GM18511 (cell line): ENCODE results near the gene SNX3.

Source experiments
- ATAC-seq: cut with Tn5 transposase; IDR thresholded peaks from one replicate; pipeline ENCODE4 v1.9.1; 2021; ENCODE audit warnings: mild to moderate bottlenecking, moderate library complexity; ENCODE audit not compliant: unreplicated experiment

SNX3 gene

DNA sequence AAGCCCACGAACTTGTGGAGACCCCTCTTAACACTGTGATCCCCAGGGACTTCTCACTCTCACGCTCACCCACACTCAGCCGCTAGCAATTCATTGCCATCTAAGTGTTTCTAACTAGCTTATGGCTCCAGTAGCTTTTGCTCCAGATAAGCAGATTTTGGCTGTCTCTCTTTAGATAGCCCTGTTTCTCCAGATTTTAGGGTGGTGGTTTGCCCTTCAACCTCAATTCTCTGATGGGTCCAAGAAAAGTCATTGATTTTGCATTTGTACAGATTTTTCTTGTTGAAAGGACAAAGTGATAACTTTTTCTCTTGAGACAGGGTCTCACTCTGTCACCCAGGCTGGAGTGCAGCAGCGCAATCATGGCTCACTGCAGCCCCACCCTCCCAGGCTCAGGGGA lies 53.8 kb downstream of the SNX3 start:
- no peak for ATAC-seq

DNA sequence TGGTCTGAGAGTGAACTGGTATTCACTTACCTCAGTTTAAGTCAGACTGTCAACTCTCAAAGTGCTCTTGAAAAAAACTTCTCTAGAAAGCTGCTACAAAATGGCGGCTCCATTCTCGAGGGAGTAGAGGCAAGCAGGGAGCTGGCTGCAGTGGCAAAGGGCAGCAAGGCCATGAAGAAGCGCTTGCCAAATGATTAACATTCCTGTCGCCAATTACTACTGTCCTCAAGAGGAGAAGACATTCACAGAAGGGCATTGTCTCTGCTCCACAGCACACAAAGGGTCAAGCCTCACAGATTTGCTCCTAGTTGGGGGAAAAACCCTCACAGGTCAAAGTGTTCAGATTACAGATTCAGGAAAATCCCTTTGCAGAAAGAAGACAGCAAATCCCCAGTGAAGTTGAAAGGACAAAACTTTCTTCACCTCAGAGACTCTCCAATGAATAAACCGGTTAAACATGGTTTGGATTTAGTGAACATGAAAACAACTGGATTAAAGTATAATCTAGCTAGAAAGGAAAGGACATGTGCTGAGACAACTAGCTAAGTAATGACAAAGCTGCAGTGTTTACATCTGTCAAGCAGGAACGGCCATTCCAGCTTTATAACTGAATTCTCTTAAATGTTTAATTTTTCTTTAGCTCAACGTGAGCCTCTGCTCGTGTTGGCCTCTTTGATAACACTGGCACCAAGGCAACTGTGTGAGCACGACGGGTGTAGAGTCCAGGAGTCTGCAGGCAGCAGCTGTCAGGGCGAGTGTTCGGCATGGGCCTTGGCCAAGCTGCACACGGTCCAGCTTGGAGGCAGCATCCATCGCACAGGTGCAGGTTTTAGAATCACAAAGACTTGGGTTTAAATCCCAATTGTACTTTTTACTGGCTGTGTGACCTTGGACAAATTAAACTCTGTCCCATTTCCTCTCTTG lies 57.4 kb downstream of the SNX3 start:
- ATAC-seq = no peak

DNA sequence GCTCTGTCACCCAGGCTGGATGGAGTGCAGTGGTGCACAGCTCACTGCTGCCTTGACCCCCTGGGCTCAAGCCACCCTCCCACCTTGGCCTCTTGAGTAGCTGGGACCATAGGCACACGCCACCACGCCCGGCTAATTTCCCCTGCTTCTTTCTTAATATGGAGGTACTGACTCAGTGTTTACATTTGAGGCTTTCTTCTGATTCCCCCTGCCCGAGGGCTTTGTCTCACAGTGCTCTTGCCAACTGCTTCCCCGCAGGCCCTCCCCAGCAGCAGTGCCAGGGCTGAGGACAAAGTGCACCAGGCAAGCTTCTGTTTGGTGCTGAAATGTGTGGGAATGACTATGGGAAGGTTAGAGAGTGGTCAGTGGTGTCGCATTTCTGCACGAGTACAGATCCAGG lies 60.2 kb downstream of the SNX3 start:
- no peak for ATAC-seq

DNA sequence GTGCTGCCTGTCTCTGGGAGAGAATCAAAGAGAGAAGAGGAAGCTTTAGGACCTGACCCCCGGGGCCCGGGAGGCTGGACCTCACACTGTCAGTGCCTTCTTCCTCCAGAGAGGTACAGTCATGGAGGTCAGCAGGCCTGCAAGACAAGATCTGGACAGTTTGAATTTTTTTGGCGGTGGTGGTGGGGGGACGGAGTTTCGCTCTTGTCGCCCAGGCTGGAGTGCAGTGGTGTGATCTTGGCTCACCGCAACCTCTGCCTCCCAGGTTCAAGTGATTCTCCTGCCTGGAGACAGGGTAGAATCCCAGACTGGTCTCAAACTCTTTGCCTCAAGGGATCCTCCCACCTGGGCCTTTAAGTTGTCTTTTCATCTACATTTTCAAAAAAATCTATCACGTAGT lies 60.7 kb downstream of the SNX3 start:
- ATAC-seq = no peak

DNA sequence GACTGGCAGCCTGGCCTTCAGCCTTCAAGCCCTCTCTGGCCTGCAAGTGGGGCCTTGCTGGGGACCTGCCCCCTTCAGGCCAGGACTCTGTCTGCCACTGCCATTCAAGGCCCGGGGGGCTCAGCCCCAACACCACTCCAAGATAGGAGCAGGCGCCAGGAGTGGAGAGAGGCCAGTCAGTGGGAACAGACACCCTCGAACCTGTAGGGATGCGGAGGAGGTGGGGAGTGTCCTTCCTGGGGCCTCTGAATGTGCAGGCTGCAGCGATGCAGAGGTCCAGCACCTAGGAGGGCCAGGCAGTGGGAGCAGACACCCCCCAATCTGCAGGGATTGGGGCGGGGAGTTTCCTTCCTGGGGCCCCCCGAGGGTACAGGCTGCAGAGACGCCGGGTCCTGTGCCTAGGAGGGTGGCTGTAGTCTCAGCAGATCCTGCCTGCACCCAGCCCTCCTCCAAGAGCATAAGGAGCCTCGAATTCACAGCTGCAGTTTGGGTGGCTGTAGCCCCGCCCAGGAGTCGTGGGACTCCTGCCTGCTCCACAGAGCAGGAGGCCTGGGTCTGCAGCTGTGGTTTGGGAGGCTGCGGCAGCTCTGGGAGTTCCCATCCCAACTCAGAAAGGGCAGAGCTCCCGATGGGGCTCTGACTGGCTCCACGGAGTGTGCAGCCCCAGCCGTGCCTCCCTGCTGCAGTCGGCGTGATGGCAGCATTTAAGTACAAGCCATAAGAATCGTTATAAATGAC lies 61.9 kb downstream of the SNX3 start:
- ATAC-seq = no peak

DNA sequence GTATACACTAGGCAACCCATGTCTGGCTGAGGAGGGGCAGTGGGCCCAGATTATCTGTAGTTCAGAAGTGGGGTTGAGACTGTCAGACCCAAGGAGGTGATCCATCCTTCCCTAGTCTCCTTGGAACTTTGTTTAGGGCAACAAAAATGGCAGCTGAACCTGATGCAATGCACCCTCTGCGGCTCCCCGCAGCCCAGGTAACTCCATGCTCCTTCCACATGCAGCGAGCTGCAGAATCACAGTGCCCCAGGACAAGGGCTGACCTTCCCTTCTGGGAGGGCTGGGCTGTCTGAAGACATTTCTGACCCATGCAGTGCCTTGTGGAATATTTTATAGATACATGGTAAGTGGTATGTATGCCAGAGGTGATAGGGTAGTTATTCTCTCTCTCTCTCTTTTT lies 65.6 kb downstream of the SNX3 start:
- ATAC-seq = no peak

DNA sequence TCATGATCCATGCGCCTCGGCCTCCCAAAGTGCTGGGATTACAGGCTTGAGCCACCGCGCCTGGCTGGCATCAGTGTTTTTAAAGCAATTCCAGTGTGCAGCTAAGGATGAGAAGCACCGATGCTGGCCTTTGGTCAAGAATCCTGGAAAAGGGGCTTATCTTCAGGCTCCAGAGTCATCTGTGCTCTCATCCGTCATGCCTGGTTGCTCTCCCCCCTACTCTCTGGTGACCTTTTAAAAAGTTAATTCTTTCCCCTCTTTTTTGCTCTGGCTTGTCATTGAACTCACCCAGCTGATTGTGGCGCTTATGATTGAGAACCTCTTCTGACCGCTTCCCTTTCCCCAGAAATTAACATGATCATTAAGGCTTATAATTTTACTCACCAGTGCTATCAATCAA lies 66.3 kb downstream of the SNX3 start:
- no peak for ATAC-seq

DNA sequence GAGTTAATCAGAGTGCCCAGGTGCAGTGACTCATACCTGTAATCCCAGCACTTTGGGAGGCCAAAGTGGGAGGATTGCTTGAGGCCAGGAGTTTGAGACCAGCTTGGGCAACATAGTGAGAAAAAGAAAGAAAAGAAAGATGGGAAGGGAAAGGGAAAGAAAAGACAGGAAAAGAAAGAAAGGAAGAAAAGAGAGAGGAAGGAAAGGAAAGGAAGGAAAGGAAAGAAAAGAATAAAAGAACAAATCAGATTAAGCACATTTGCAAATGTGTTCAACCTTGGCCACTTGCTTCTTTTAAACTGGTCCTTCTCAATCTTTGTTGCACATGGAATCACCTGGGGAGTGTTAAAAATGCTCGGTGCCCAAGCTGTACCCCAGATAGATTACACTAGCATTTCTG lies 67.0 kb downstream of the SNX3 start:
- ATAC-seq = no peak

DNA sequence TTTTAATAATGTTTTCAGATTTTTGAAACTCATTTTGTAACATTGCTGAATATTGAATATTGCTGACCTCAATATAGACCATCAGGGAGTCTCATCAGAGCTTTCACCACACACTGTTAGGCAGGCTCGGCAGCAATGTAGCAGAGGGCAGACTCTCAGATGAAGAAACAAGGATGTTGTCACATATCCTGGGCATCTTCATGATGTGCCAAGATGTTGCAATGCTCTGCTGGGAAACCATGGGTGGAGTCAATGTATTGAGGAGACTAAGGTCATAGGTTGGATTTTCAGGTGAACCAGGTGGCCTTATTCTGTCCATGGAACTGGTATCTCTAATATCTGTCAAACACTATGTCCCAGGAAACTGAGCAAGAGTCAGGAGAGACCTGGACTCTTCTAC lies 67.7 kb downstream of the SNX3 start:
- no peak for ATAC-seq

DNA sequence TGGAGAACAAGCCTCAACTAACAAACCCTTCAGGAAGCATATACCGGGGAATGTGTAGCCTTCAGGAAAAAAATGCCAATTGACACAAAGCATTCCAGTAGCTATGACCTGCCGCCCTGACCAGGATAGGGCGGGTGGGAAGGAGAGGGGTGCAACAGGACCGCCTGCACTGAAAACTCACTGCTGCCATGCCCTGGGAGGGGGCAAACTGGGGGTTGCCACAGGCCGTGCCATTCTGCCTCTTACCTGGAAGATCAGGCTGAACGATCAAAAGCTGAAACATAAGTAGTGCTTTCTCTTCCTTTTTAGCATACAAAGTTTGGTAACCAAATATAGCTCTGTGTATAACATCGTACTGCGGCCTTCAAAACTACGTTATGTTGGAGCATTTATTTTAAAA lies 73.3 kb downstream of the SNX3 start:
- no peak for ATAC-seq

DNA sequence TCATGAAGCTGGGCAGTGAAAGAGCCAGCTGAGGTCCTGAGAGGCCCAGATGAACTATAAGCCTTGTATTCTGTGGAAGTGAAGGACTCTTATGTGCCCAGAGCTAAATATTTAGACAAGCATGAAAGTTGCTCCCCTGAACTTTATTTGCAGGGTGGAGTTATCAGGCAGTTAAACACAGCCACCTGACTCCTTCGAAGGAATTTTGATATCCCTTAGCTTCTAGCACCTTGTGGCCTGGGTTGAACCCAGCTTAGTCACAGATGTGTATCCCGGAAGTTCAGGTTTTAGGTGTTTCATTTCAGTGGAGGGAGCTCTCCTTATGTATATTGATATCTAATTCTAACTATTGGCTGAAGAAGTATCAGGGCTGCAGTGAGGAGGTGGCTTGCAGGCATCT lies 74.6 kb downstream of the SNX3 start:
- ATAC-seq = no peak

DNA sequence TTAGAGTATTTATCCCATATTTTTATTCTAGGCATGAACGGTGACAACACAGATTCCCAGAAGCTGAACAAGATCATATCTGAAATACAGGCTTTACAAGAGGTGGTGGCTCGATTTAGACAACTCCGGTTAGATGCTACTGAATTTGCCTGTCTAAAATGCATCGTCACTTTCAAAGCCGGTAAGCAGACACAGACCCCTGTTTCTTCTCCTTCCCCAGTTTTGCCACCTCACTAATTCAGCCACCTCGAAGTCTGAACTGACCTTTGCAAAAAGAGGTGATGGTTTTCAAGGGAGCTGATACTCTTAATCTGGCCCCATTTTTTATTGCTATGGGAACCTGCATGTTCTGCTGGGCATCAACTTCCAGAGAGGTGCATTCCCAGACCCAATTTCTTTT lies 80.1 kb downstream of the SNX3 start:
- ATAC-seq = no peak

DNA sequence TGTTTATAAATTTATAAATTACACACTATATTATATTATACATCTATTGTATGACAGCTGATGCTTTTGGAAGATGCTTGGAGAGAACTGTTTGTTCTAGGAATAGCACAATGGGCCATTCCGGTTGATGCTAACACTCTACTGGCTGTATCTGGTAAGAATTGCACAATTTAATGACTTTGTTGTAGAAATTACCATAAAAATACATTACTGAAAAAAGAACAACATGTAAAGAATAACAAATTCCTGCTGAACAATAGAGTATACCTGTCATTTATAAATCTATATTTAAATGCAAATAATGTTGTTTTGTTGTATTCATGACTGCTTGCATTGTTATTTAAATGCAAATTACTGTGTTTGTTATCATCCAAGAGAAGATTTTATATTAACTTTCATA lies 80.6 kb downstream of the SNX3 start:
- ATAC-seq = no peak

DNA sequence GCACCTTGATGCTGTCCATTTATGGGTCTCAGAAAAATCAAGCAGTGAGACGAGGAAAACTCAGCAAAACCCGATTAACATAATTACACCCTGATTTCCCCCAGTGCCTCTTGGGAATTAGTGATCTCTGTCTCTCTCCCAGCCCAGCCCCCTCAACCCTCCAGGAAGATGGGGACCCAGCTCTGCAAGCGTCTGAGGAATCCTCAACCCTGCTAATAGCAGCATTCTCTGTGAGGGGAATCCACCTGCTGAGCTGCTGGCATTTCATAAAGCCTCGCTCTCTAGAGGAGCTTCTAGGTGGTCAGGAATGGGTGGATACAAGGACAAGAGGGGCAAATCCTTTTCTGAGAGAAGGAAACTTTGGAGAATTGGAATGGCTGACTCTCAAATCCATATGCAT lies 81.1 kb downstream of the SNX3 start:
- ATAC-seq = no peak

DNA sequence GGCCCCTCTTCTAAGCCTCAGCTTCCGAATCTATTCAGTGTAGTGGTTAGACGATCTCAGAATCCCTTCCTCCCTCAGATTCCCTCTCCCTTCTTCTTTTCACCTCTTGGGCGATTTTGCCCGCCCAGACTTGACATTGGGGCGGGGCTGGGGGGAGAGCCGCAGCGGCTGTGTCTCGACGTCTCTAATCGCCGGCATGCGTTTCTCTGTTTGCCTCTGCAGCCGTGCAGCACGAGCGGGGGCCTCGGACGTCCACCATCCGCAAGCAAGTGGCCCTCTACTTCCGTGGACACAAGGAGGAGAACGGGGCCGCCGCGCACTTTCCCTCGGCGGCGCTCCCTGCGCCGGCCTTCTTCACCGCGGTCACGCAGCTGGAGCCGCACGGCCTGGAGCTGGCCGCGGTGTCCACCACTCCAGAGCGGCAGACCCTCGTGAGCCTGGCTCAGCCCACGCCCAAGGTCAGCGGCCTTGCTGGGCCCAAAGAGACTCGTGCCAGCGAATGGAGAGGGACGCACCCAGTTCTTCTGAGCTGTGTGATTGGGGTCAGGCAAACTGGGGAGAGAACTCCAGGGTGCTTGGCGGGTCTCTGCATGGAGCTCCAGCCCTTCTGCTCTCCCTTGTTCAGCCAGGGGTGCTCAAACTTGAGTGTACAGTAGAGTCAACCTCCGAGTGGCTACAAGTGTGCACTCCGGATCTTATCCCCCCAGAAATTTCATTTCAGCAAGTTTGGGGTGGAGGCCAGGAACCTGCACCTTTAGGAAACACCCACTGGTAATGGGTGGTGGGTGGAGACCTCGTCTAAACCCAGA lies 84.4 kb downstream of the SNX3 start:
- no peak for ATAC-seq

DNA sequence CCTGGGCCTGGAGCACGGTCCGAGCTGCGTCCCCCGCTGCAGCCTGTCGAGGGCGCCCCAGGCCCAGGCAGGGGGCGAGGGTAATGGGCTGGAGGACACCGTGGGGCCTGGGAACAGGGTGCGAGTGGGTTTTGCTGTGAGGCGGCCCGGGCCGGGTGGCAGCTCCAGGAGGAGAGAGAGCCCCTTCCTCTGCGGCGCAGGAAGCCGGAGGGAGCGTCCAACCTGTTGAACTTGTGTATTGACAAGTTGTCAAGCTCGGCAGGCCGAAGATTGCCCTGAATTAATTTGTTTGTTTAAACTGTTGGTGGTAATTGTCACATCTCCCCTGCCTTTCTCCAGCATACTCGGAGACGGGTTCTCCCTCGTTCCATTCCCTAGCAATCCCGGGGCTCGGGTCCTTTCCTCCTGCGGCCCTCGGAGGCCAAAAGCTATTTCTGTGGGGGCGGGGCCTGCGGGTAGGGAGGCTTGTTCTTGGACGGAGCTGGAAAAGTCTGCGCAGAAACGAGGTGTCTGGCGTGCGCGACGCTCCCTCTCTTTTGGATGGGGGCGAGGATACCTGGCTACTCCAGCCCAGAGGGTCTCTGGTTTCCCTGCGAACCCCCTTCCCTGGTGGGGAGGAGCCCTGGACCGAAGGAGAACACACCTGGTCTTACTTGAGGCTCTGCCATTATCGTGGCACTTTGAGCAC lies 85.1 kb downstream of the SNX3 start:
- no peak for ATAC-seq

DNA sequence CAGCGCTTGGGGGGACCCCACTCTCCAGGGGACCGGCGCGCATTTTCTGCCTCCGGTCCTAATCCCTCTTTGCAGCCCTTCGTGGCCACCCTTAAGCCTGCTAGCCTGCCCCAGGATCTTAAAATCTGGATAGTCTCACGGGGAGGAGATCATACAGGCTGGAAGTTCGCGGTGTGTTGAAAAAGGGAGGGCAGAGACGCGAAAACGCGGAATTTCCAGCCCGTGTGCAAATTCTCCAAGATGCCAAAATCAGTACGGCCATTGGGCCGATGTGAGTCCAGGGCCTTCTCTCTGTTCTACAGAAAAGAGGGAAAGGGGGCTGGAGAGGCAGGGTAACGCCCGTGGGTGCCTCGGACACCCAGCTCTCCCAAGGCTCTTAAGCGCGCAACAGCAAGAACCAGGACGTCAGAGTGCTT lies 85.7 kb downstream of the SNX3 start:
- ATAC-seq = no peak

DNA sequence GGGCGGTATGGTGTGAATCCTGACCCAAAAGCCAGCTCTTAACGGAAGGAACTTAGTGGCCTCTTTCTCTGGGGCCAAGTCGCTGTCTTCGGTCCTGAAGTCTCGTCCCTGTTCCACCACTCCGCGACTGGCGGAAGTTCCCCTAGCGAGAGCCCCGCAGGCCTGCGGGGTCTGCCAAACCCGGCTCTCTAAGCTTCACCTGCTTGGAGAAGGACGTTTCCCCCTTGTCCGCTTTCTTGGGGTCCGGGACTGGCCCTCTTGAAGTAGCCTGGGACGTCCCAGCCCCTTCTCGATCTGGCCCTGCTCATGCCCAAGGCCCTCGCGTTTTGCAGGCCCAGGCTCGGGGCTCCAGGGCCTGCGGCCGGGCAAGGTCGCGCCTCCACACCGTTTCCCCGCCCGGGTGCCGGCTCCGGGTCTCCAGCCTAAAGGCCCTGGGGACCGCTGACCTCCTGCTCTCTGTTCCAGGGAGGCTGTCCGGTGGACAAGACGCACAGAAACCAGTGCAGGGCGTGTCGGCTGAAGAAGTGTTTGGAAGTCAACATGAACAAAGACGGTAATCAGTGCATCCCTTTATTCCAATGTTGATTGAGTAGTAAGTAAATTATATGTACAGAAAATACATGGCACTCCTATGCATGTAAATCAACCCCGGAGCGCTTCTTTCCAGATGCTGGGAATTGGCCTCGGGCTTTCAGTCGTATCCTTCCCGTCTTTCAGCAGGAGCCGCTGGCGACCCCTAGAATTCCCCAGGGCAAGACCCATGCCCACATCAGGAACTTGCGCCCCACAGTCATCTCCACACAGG lies 86.3 kb downstream of the SNX3 start:
- no peak for ATAC-seq

DNA sequence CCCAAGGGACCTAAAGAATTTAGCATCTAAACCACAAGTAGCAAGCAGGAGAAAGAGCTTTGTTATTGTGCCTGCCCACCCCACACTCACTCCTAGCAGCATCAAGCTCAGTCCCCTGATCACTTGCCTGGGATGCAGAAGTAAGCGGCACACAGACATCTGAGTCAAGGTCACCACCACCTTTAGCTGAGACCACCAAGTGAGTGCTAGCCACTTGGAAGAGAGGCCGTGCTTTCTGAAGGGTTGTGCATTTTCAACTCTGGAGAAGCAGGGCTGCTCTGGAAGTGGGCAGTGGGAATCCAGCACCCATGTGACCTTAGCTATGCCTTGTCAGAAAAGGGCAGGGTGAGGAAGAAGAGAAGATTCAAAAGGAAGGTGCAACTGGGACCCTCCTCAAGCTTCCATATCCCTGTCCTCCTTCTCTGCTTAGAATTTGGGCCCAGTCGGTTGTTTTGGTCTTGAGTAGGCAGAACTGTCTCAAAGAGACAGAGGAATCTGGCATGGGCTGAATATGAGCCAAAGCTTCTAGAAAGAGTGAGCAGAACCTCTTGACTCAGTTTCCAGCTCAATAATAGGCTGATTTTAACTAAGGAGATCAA lies 88.8 kb downstream of the SNX3 start:
- ATAC-seq = no peak
